Activated CD4-positive, alpha-beta T cell treated with anti-CD3 and anti-CD28 coated beads, Interleukin-2, amount 50 U/mL, for 1 hour (primary cell): ENCODE results near the gene PITX2.
"Not testable (repeated sequence)": the region's sequence is repeated elsewhere in the genome, so short reads cannot be mapped to it uniquely, and the experiment has no call there.

Source experiments
- DNase-seq: peaks from one replicate; pipeline ENCODE4 v3.0.0-alpha.2; 2020

PITX2 gene

DNA sequence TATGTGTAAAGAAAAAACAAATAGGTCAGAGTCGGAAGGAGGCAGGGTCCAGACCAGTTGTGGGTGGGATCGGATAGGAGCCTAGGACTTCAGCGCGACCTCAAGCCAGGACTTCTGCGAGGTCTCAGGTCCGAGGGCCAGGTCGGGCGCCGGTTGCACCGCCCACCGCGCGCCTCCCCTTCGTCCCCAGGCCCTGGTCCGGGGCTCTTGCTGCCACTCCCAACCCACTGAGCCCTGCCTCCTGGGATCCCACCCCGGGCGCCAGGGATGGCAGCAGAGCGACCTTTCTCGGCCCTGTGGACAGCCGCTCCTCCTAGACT lies 12.3 kb downstream of the PITX2 start:
- no peak for DNase-seq

- DNase-seq: no peak
Observed at GRCh38 chr4:110609044-110609750, 13.7 kb downstream of the PITX2 start.

GRCh38 chr4:110605077-110605476 lies 17.8 kb downstream of the PITX2 start:
- no peak for DNase-seq

GRCh38 chr4:110602061-110602460 lies 20.8 kb downstream of the PITX2 start:
- no peak for DNase-seq

- no peak for DNase-seq
Observed at GRCh38 chr4:110597582-110597981, 25.3 kb downstream of the PITX2 start.

DNA sequence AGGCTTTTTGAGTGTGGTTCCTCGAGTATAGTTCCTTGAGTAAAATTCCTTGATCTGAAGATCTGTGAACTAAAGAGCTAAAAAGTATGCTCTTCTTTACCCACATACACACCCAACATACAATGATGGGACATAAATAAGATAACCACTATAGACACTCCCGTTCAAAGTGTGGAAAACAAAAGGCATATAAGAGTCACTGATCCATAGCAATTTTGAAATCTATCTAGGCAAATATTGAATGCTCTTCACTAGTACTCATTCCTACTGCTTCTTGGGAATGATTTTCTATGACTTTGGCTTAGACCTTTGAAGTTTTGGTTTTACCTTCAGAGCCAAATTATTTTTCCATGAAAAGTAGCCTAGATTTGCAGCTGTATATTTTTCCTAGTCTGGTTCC lies 26.4 kb downstream of the PITX2 start:
- no peak for DNase-seq

GRCh38 chr4:110595583-110595982 lies 27.3 kb downstream of the PITX2 start:
- DNase-seq: no peak

GRCh38 chr4:110589297-110589696 lies 33.6 kb downstream of the PITX2 start:
- no peak for DNase-seq

DNA sequence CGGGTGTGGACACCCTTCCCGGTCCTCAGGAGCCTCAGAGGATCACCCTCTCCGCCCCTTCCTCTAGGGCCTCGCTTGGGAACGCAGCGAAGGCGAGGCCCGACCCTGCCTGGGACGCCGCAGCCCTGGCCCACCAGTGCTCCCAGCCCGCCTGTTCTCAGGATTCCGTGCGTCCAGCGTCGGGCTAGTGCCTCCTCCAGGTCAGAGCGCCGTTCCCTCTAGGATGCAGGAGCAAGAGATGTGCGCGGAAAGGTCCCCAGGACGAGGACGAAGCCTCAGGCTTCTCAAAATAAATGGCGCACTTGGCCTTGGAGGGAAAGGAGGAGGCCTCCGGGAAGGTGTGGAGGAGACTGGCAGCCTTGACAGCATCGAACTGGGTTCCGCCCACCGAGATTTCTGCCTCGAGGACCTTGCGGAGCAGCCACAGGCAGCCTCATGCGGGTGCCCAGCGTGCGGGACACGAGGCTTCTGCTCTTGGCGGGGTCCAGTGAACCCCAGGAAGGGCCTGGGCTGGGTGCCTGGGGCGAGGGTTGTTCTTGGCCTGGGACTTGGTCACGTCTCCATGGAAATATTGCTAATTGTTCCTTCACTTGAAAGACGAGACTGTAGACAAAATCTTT lies 35.1 kb downstream of the PITX2 start:
- no peak for DNase-seq

- no peak for DNase-seq
Observed at GRCh38 chr4:110586131-110586850, 36.6 kb downstream of the PITX2 start.

- not testable (repeated sequence) for DNase-seq
Observed at GRCh38 chr4:110576696-110577095, 46.2 kb downstream of the PITX2 start.
